NCI-H1694 (cell line): ENCODE results near the gene PPFIA3.
"Not testable (repeated sequence)": the region's sequence is repeated elsewhere in the genome, so short reads cannot be mapped to it uniquely, and the experiment has no call there.

Experiments
- DNase-seq: peaks from one replicate; lab custom pipeline; 2025; lab: John Stamatoyannopoulos, UW

Gene PPFIA3

GRCh38 chr19:49103331-49104085 lies 15.8 kb upstream of the PPFIA3 start:
- DNase-seq, result no peak

- DNase-seq, result peak; percentile 92
Observed at GRCh38 chr19:49104229-49104864, 15.0 kb upstream of the PPFIA3 start.

- peak; percentile 65 for DNase-seq
Observed at GRCh38 chr19:49106648-49107135, 12.7 kb upstream of the PPFIA3 start.

GRCh38 chr19:49107625-49108459 lies 11.5 kb upstream of the PPFIA3 start:
- no peak for DNase-seq

- DNase-seq, result no peak
Observed at GRCh38 chr19:49109051-49109450, 10.3 kb upstream of the PPFIA3 start.

- DNase-seq, result no peak
Observed at GRCh38 chr19:49109569-49110233, 9.6 kb upstream of the PPFIA3 start.

GRCh38 chr19:49110567-49110966 lies 8.8 kb upstream of the PPFIA3 start:
- no peak for DNase-seq

- no peak for DNase-seq
Observed at GRCh38 chr19:49111218-49111998, 7.9 kb upstream of the PPFIA3 start.

- peak; percentile 59 for DNase-seq
Observed at GRCh38 chr19:49113762-49114629, 5.3 kb upstream of the PPFIA3 start, which contains the start of gene LIN7B. TSS of gene LIN7B (plus strand) at chr19:49114370. CDS start at chr19:49114405, 35 bp downstream.

- DNase-seq, result peak; percentile 39
Observed at GRCh38 chr19:49114630-49115363, 4.5 kb upstream of the PPFIA3 start.

GRCh38 chr19:49116544-49116943 lies 2.8 kb upstream of the PPFIA3 start:
- no peak for DNase-seq

GRCh38 chr19:49117677-49118564 lies 1.4 kb upstream of the PPFIA3 start:
- DNase-seq, result no peak

- DNase-seq, result peak; percentile 81
Observed at GRCh38 chr19:49118565-49119410, 556 bp upstream of the PPFIA3 start, which contains the start of gene C19orf73. TSS of gene C19orf73 (minus strand) at chr19:49119143. CDS start at chr19:49119022, 121 bp downstream.

- DNase-seq, result no peak
Observed at GRCh38 chr19:49120325-49120683, 960 bp downstream of the PPFIA3 start.

- no peak for DNase-seq
Observed at GRCh38 chr19:49120868-49121267, 1.5 kb downstream of the PPFIA3 start.

GRCh38 chr19:49121841-49122240 lies 2.5 kb downstream of the PPFIA3 start:
- not testable (repeated sequence) for DNase-seq

- not testable (repeated sequence) for DNase-seq
Observed at GRCh38 chr19:49123285-49123684, 3.9 kb downstream of the PPFIA3 start.
